Uterus (tissue), 4 donors: ENCODE results near the gene TANGO6. TPM values are rescaled to one million over a fixed set of nuclear protein-coding genes. Genes with fewer than 3 reads are reported as not detected.
A peak's percentile ranks its signal among the peaks of the same experiment; 100 is the strongest.
"Not testable (repeated sequence)": the region's sequence is repeated elsewhere in the genome, so short reads cannot be mapped to it uniquely, and the experiment has no call there.

Experiments used
- DNase-seq, 2 donors: peaks; one replicate each; pipeline ENCODE4 v3.0.0-alpha.2; 2019 to 2020
- H3K27ac ChIP-seq, 2 donors: fragments of 200-600 bp; sonication (generic); 1 replicate in 1 of 2; 2 replicates in 1 of 2; pipeline ENCODE4 v1.5.1; 2016 to 2018
- H3K27me3 ChIP-seq, 2 donors: fragments of 200-600 bp; sonication (generic); one replicate each; pipeline ENCODE4 v1.5.1; 2018 to 2019; ENCODE audit warnings: control low read depth in 1 of 2
- H3K36me3 ChIP-seq, 2 donors: fragments of 200-600 bp; sonication (generic); one replicate each; pipeline ENCODE4 v1.5.1; 2019; ENCODE audit warnings: control low read depth in 1 of 2
- H3K4me1 ChIP-seq, 2 donors: fragments of 200-600 bp; sonication (generic); one replicate each; pipeline ENCODE4 v1.5.1; 2018 to 2019; ENCODE audit warnings: control low read depth in 1 of 2
- H3K4me3 ChIP-seq, 2 donors: fragments of 200-600 bp; sonication (generic); 1 replicate in 1 of 2; 2 replicates in 1 of 2; pipeline ENCODE4 v1.5.1; 2018 to 2019; ENCODE audit warnings: mild to moderate bottlenecking in 1 of 2
- H3K9me3 ChIP-seq, 2 donors: fragments of 200-600 bp; sonication (generic); one replicate each; pipeline ENCODE4 v1.5.1; 2019; ENCODE audit warnings: control low read depth in 1 of 2
- POLR2A ChIP-seq, 2 donors: fragments of 450-650 bp; IDR thresholded peaks; one replicate each; pipeline ENCODE4 v1.6.1; 2016; ENCODE audit warnings: antibody characterized with exemption in 2 of 2, mild to moderate bottlenecking in 1 of 2, moderate library complexity in 1 of 2
- intact Hi-C: fragments of 100-400 bp; cut with DNase I; formaldehyde crosslinking; loops from one replicate; pipeline ENCODE4 v1.15.1; 2023; ENCODE audit warnings: low total_unique reads
- total RNA-seq, 4 donors: library from RNA; depleted of rRNA in 3 of 4; stranded (reverse); fragments of >200 nt in 3 of 4; gene quantifications; one replicate each; pipeline versions ENCODE4 v1.1.0 to v1.2.4, GENCODE V29; 2014 to 2023
- TF ChIP-seq, protein P1 (sequence below), 4 experiments: fragments of 200-600 bp in 2 of 4; fragments of 450-650 bp in 2 of 4; sonication (generic) in 2 of 4; IDR thresholded peaks; one replicate each; pipeline ENCODE4 v1.5.1; 2016 to 2019; ENCODE audit warnings: antibody characterized with exemption in 4 of 4, mild to moderate bottlenecking in 2 of 4, moderate library complexity in 1 of 4
- donor health status: DM: yes; HTN: yes; CAD: no.

The TANGO6 gene
- total RNA-seq, 4 donors from 2014 or later, result 21.5 to 44.9 (median 37.5) TPM

DNA sequence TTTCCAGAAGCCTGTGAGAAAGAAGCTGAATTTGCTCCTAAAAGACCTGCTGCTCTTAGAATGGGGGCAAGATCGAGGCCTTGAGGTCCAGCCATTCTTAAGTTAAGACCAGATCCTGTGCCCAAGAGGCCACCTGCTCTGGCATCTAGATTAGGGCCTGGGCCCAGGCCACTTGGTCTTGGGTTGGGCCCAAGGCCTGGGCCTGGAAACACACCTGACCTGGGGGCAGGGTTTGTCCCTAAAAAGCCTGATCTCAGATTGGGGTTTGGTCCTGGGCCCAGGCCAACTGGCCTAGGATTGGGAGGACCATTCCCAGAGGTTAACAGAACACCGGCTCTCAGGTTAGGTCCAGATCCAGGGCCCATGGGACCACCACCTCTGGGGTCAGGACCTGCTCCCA, 276.2 kb downstream of the TANGO6 start:
- H3K27ac ChIP-seq, result no peak overlapping the region
- H3K36me3 ChIP-seq, result no peaks in the 10 kb centered on the region
- TF ChIP-seq, protein P1, sequence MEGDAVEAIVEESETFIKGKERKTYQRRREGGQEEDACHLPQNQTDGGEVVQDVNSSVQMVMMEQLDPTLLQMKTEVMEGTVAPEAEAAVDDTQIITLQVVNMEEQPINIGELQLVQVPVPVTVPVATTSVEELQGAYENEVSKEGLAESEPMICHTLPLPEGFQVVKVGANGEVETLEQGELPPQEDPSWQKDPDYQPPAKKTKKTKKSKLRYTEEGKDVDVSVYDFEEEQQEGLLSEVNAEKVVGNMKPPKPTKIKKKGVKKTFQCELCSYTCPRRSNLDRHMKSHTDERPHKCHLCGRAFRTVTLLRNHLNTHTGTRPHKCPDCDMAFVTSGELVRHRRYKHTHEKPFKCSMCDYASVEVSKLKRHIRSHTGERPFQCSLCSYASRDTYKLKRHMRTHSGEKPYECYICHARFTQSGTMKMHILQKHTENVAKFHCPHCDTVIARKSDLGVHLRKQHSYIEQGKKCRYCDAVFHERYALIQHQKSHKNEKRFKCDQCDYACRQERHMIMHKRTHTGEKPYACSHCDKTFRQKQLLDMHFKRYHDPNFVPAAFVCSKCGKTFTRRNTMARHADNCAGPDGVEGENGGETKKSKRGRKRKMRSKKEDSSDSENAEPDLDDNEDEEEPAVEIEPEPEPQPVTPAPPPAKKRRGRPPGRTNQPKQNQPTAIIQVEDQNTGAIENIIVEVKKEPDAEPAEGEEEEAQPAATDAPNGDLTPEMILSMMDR (IDR thresholded peaks at IDR 0.05), result no peak
- no peak for TF ChIP-seq POLR2A (IDR thresholded peaks at IDR 0.05)
- no peak for DNase-seq
- H3K4me3 ChIP-seq, result no peak overlapping the region
- H3K9me3 ChIP-seq, result no peaks in the 10 kb centered on the region
- H3K27me3 ChIP-seq, result no peaks in the 10 kb centered on the region
- no peaks in the 10 kb centered on the region for H3K4me1 ChIP-seq
- intact Hi-C loops, result no loop called here

DNA sequence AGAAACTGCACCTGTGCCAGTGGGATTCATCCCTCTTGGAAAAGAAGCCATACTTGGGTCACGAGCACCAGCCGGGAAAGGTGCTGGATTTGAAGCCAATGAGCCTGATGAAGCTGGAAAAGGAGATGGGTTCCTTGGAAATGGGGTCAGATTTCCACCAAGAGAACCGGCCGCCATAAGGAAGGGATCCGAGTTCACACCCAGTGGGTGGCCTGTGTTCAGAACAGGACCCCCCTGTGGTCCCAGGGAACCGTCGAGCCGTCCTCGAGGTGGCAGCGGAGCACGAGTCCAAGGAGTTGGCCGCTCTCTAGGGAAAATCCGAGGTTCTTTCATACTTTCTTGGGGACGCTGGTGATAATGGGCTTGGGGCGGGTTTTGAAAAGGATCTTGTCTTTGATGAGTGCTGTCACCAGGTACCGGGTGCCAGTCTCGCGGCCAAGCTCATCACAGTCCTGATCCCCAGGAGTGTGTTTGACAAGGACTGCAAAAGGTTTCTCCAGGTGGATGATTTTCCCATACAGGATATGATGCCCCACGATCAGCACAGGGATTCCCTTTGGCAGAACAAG, 276.8 kb downstream of the TANGO6 start:
- Histone ChIP-seq H3K36me3 (no peaks in the 10 kb centered on the region), H3K9me3 (no peaks in the 10 kb centered on the region), H3K27me3 (no peaks in the 10 kb centered on the region), H3K27ac (no peak overlapping the region), H3K4me1 (no peaks in the 10 kb centered on the region), H3K4me3 (no peak overlapping the region)
- intact Hi-C loops, result loop anchor here (5.0 kb wide), 1 partner anchor 593 kb away; no protein-coding TSS in a partner anchor
- no peak for DNase-seq
- TF ChIP-seq, protein P1 (IDR thresholded peaks at IDR 0.05), result no peak
- no peak for TF ChIP-seq POLR2A (IDR thresholded peaks at IDR 0.05)

DNA sequence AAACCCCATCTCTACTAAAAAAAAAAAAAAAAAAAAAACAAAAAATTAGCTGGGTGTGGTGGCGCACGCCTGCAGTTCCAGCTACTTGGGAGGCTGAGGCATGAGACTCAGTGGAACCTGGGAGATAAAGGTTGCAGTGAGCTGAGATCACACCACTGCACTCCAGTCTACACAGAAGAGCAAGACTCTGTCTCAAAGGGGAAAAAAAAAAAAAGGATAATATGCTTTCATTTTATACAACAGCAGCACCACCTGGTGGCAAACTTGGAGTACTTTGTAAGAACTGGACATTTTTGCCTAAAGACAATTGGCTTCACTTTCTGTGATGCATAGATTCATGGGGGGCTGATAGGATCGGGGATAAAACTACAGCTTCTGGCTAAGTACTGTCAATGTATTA, 280.6 kb downstream of the TANGO6 start:
- TF ChIP-seq, protein P1 (IDR thresholded peaks at IDR 0.05), result peak; percentile 48 to 69 (median 67)
- TF ChIP-seq POLR2A (IDR thresholded peaks at IDR 0.05), result no peak
- intact Hi-C loops, result loop anchor here (5.0 kb wide), 1 partner anchor 597 kb away; no protein-coding TSS in a partner anchor
- no peaks in the 10 kb centered on the region for H3K4me1 ChIP-seq
- H3K27ac ChIP-seq, result no peak overlapping the region
- H3K4me3 ChIP-seq, result no peak overlapping the region
- H3K36me3 ChIP-seq, result no peaks in the 10 kb centered on the region
- no peaks in the 10 kb centered on the region for H3K27me3 ChIP-seq
- peak in 1 of 2 donors; percentile 56 for DNase-seq
- no peaks in the 10 kb centered on the region for H3K9me3 ChIP-seq

DNA sequence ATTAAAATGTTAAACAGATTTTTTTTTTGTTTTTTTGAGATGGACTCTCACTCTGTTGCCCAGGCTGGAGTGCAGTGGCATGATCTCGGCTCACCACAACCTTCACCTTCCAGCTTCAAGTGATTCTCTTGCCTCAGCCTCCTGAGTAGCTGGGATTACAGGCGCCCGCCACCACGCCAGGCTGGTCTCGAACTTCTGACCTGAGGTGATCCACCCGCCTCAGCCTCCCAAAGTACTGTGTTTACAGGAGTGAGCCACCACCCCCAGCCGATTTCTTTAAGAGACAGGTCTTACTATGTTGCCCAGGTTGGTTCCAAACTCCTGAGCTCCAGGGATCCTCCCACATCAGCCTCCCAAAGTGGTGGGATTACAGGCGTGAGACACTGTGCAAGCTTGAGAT, 281.1 kb downstream of the TANGO6 start:
- H3K4me1 ChIP-seq, H3K9me3 ChIP-seq, DNase-seq: not testable (repeated sequence)

DNA sequence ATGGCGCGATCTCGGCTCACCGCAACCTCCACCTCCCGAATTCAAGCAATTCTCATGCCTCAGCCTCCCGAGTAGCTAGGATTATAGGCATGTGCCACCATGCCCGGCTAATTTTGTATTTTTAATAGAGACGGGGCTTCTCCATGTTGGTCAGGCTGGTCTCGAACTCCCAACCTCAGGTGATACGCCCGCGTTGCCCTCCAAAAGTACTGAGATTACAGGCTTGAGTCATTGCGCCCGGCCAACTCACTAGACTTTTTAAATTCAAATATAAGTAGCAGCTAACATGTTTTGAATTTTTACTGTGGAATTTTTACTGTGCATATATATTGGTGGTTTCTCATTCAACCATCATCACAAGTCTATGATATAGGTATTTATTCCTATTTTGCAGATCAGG, 281.6 kb downstream of the TANGO6 start:
- not testable (repeated sequence) for H3K9me3 ChIP-seq, H3K27me3 ChIP-seq, H3K27ac ChIP-seq, H3K4me1 ChIP-seq, H3K4me3 ChIP-seq, DNase-seq, H3K36me3 ChIP-seq
- intact Hi-C loops, result loop anchor here (5.0 kb wide), 1 partner anchor 598 kb away; no protein-coding TSS in a partner anchor

More for the DNA sequence above, 281.1 kb downstream of the TANGO6 start:
- H3K36me3 ChIP-seq, H3K4me3 ChIP-seq, H3K27me3 ChIP-seq, H3K27ac ChIP-seq: not testable (repeated sequence)
- intact Hi-C loops, result loop anchor here (5.0 kb wide), 1 partner anchor 597 kb away; no protein-coding TSS in a partner anchor

DNA sequence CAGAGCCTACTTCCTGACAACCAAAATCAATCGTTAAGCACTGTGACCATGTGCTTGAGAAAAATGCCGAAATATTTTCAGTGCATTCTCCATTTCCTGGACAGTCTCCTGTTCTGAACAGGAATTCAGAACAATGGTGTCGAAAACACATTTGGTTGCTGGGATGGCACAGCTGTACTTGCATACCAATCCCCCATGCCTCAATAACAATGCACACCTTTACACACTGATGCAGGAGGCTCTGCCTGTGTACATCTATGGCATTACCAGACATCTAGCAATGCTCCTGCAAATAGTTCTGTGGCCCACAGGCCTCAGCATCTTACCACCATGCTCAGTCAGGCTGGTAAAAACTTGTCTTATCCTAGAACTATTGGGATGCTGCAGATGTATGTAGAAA, 282.9 kb downstream of the TANGO6 start:
- Histone ChIP-seq H3K4me3 (no peak overlapping the region), H3K4me1 (peaks cover 0 to 12% of the 10 kb centered on the region in 2 donors), H3K27me3 (no peaks in the 10 kb centered on the region), H3K27ac (no peak overlapping the region), H3K9me3 (no peaks in the 10 kb centered on the region), H3K36me3 (no peaks in the 10 kb centered on the region)
- TF ChIP-seq, protein P1 (IDR thresholded peaks at IDR 0.05), result no peak
- TF ChIP-seq POLR2A (IDR thresholded peaks at IDR 0.05), result no peak
- DNase-seq, result no peak
- intact Hi-C loops, result no loop called here

DNA sequence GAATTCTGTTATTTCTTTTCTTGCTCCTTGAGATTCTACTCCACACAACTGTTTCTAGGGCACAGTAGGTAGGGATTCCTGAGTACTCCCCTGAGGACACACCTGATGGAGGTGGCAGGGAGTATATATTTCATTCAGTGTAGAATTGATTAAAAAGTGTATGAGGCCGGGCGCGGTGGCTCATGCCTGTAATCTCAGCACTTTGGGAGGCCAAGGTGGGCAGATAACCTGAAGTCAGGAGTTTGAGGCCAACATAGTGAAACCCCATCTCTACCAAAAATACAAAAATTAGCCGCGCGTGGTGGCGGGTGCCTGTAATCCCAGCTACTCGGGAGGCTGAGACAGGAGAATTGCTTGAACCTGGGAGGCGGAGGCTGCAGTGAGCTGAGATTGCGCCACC, 283.5 kb downstream of the TANGO6 start:
- H3K4me3 ChIP-seq, H3K9me3 ChIP-seq, H3K27ac ChIP-seq, DNase-seq, intact Hi-C loops, H3K27me3 ChIP-seq, H3K36me3 ChIP-seq: not testable (repeated sequence)
- peaks cover 0 to 12% of the 10 kb centered on the region in 2 donors for H3K4me1 ChIP-seq
